ENCODE data around the gene COBL. TPM values are rescaled to one million over a fixed set of nuclear protein-coding genes. Genes with fewer than 3 reads are reported as not detected.

The COBL gene
- total and polyA plus RNA-seq, 12 donors, result 0.09 to 1.4 (median 0.53) TPM

DNA sequence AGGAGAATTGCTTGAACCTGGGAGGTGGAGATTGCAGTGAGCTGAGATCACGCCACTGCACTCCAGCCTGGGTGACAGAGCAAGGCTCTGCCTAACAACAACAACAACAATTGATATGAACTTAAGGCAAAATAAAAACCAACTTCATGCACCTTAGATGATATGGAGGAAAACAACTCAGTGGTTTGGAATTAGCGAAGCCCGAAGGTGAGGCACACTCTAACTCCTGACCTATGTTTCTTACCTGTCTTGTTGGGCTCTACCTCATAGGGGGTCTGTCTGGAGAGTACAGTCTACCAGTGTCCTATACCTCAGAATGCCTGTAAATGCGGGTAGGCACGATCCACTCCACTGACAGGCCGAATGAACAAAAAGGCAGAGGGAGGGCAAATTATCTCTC lies 24.3 kb upstream of the COBL start:
- Histone ChIP-seq H3K4me3 (no peak overlapping the region), H3K27ac (no peak overlapping the region), H3K36me3 (replicated peaks in 1 of 2) (no peaks in the 10 kb centered on the region), H3K27me3 (no peaks in the 10 kb centered on the region), H3K4me1 (replicated peaks in 1 of 2) (no peaks in the 10 kb centered on the region), H3K9me3 (replicated peaks in 1 of 3) (no peaks in the 10 kb centered on the region)
- TF ChIP-seq POLR2A (IDR thresholded peaks at IDR 0.05), result no peak
- TF ChIP-seq, protein P1, sequence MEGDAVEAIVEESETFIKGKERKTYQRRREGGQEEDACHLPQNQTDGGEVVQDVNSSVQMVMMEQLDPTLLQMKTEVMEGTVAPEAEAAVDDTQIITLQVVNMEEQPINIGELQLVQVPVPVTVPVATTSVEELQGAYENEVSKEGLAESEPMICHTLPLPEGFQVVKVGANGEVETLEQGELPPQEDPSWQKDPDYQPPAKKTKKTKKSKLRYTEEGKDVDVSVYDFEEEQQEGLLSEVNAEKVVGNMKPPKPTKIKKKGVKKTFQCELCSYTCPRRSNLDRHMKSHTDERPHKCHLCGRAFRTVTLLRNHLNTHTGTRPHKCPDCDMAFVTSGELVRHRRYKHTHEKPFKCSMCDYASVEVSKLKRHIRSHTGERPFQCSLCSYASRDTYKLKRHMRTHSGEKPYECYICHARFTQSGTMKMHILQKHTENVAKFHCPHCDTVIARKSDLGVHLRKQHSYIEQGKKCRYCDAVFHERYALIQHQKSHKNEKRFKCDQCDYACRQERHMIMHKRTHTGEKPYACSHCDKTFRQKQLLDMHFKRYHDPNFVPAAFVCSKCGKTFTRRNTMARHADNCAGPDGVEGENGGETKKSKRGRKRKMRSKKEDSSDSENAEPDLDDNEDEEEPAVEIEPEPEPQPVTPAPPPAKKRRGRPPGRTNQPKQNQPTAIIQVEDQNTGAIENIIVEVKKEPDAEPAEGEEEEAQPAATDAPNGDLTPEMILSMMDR (IDR thresholded peaks at IDR 0.05), result no peak
- no peak for DNase-seq
- 87 to 91% (median 88%) methylated on average over 6 of the region's 6 CpGs for WGBS, 4 donors
- intact Hi-C loops (cut with DNase I), result no loop called here

DNA sequence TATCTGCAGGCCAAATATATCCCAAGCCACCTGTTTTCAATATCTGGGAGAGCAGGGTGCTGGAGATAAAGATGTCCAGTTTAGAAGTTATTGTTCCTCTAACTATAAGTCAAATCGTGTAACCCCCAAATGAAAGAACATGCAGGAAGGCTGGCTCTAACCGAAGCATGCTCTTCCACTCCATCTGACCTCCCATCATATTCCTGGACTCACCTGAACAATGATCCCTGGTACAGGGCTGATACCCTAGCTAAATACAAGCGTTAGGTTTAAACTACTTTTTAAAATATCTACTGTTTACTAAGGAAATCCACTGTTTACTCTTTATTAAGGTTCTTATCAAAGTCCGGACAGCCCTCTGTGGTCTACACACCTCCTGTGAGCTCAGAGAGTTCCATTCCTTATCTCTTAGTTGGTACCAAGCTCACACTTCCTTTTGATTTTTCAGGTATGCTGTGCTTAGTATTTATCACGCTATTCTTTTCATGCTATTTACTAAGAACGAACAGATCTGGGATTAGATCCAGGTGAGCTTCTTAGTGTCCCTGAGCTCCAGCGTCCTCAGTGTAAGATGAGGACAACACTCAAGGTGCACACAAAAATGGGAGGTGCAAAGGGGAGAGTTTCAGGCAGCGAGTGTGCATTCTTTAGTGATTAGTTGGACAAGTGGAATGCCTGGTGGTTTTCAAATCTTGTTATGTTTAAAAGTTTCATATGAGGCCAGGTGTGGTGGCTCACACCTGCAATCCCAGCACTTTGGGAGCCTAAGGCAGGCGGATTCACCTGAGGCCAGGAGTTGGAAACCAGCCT lies 23.6 kb upstream of the COBL start:
- no peak for DNase-seq
- Histone ChIP-seq H3K27me3 (no peaks in the 10 kb centered on the region), H3K4me3 (no peak overlapping the region), H3K4me1 (replicated peaks in 1 of 2) (no peaks in the 10 kb centered on the region), H3K27ac (no peak overlapping the region), H3K36me3 (replicated peaks in 1 of 2) (no peaks in the 10 kb centered on the region), H3K9me3 (replicated peaks in 1 of 3) (no peaks in the 10 kb centered on the region)
- TF ChIP-seq, protein P1 (IDR thresholded peaks at IDR 0.05), result no peak
- no peak for TF ChIP-seq POLR2A (IDR thresholded peaks at IDR 0.05)
- intact Hi-C loops (cut with DNase I), result no loop called here
- WGBS, 4 donors, result 54 to 71% (median 64%) methylated on average over 9 of the region's 9 CpGs

DNA sequence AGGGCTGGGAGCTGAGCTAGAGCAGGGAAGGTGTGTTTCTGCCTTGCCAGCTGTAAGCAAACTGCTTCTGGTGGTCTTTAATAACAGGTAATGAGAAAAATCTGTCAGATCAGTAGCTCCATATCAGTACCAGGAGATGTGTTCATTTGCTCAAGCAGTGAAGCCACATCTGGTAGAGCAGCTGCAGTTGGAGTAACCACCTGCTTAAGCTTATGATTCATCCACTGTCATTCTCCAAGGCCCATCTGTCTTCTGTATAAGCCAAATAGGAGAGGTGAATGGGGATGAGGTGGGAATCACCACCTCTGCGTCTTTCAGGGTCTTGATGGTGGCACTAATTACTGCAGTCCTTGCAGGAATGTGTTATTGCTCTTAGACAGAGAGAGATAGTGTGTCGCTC lies 18.4 kb upstream of the COBL start:
- WGBS, 4 donors, result 65 to 84% (median 82%) methylated on average over 2 of the region's 2 CpGs
- H3K27me3 ChIP-seq, result no peaks in the 10 kb centered on the region
- H3K4me1 ChIP-seq (replicated peaks in 1 of 2), result no peaks in the 10 kb centered on the region
- intact Hi-C loops (cut with DNase I), result no loop called here
- H3K4me3 ChIP-seq, result no peak overlapping the region
- no peaks in the 10 kb centered on the region for H3K36me3 ChIP-seq (replicated peaks in 1 of 2)
- no peaks in the 10 kb centered on the region for H3K9me3 ChIP-seq (replicated peaks in 1 of 3)
- no peak for TF ChIP-seq POLR2A (IDR thresholded peaks at IDR 0.05)
- TF ChIP-seq, protein P1 (IDR thresholded peaks at IDR 0.05), result no peak
- DNase-seq, result no peak
- H3K27ac ChIP-seq, result no peak overlapping the region

DNA sequence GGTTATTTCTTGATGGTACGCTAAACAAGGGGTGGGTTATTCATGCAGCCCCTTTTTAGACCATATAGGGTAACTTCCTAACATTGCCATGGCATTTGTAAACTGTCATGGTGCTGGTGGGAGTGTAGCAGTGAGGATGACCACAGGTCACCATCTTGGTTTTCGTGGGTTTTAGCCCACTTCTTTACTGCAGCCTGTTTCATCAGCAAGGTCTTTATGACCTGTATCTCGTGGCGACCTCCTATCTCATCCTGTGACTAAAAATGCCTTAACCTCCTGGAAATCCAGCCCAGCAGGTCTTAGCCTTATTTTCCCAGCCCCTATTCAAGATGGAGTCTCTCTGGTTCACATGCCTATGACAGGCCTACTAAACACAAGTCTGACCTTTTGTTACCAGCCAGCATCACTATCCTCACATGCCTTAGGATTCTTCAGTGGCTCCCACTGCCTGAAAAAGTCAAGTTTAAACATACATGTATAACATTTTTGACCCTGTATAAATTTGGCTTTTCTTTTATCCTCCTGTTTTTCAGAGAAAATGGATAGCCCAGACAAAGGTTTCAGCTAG lies 13.2 kb upstream of the COBL start:
- Histone ChIP-seq H3K4me1 (replicated peaks in 1 of 2) (no peaks in the 10 kb centered on the region), H3K27ac (no peak overlapping the region), H3K4me3 (no peak overlapping the region), H3K27me3 (no peaks in the 10 kb centered on the region), H3K36me3 (replicated peaks in 1 of 2) (no peaks in the 10 kb centered on the region), H3K9me3 (replicated peaks in 1 of 3) (no peaks in the 10 kb centered on the region)
- TF ChIP-seq, protein P1 (IDR thresholded peaks at IDR 0.05), result no peak
- TF ChIP-seq POLR2A (IDR thresholded peaks at IDR 0.05), result no peak
- DNase-seq, result no peak
- WGBS, 4 donors, result 84 to 94% (median 90%) methylated on average over 4 of the region's 4 CpGs
- intact Hi-C loops (cut with DNase I), result no loop called here

All from adrenal gland (tissue), 12 donors.